CD4-positive, alpha-beta memory T cell (primary cell): ENCODE results near the gene TC2N. TPM values are rescaled to one million over a fixed set of nuclear protein-coding genes. Genes with fewer than 3 reads are reported as not detected.
A peak's percentile ranks its signal among the peaks of the same experiment; 100 is the strongest.

Experiments used
- CTCF ChIA-PET: fragments of 350-600 bp; sonication (Branson Sonifier 250); formaldehyde crosslinking; loops from one replicate; lab custom pipeline; 2021; ENCODE audit warnings: inconsistent platforms; ENCODE audit not compliant: partially characterized antibody; lab: Charles Lee
- POLR2A ChIA-PET: fragments of 350-600 bp; sonication (Branson Sonifier 250); formaldehyde crosslinking; loops from one replicate; lab custom pipeline; 2021; ENCODE audit not compliant: partially characterized antibody; lab: Charles Lee
- DNase-seq, 5 donors: peaks; one replicate each; pipeline versions ENCODE4 v3.0.0 to v3.0.0-alpha.2; 2020 to 2022; ENCODE audit warnings: mixed read lengths in 1 of 5
- H3K27ac ChIP-seq: one replicate; pipeline ENCODE4 v1.7.0; 2013; ENCODE audit warnings: low read depth, low read length
- H3K27me3 ChIP-seq: 2 replicates; pipeline ENCODE4 v1.7.0; 2013; ENCODE audit warnings: mild to moderate bottlenecking, low read length, moderate library complexity; ENCODE audit not compliant: insufficient read depth
- H3K36me3 ChIP-seq: 2 replicates; pipeline ENCODE4 v1.7.0; 2013; ENCODE audit warnings: mild to moderate bottlenecking, low read length, moderate library complexity; ENCODE audit not compliant: insufficient read depth
- H3K4me1 ChIP-seq: 2 replicates; pipeline ENCODE4 v1.7.0; 2013; ENCODE audit warnings: mild to moderate bottlenecking, low read length, moderate library complexity; ENCODE audit not compliant: insufficient read depth
- H3K4me3 ChIP-seq, 2 donors: one replicate each; pipeline ENCODE4 v1.7.0; 2013; ENCODE audit warnings: low read length in 2 of 2, mild to moderate bottlenecking in 1 of 2
- H3K9me3 ChIP-seq, 2 donors: one replicate each; pipeline ENCODE4 v1.7.0; 2013; ENCODE audit warnings: low read length in 2 of 2, control low read depth in 1 of 2; ENCODE audit not compliant: control insufficient read depth in 1 of 2
- H3K27ac Mint-ChIP-seq, 7 donors: one replicate each; pipeline ENCODE4 v1.8.0; 2020 to 2021; ENCODE audit warnings: mixed read lengths in 7 of 7, mild to moderate bottlenecking in 6 of 7, inconsistent platforms in 3 of 7, moderate library complexity in 3 of 7
- H3K27me3 Mint-ChIP-seq, 2 donors: one replicate each; pipeline ENCODE4 v1.8.0; 2020 to 2021; ENCODE audit warnings: mixed read lengths in 2 of 2
- H3K36me3 Mint-ChIP-seq, 2 donors: one replicate each; pipeline ENCODE4 v1.8.0; 2020 to 2021; ENCODE audit warnings: mixed read lengths in 2 of 2, inconsistent platforms in 1 of 2, mild to moderate bottlenecking in 1 of 2
- H3K4me1 Mint-ChIP-seq, 4 donors: one replicate each; pipeline ENCODE4 v1.8.0; 2020 to 2021; ENCODE audit warnings: mixed read lengths in 4 of 4, mild to moderate bottlenecking in 1 of 4
- H3K4me3 Mint-ChIP-seq, 8 donors: one replicate each; pipeline ENCODE4 v1.8.0; 2020 to 2021; ENCODE audit warnings: mixed read lengths in 8 of 8, mild to moderate bottlenecking in 7 of 8, moderate library complexity in 6 of 8, inconsistent platforms in 3 of 8
- H3K9me3 Mint-ChIP-seq, 8 donors: one replicate each; pipeline ENCODE4 v1.8.0; 2020 to 2021; ENCODE audit warnings: mixed read lengths in 8 of 8, mild to moderate bottlenecking in 5 of 8, inconsistent platforms in 3 of 8, moderate library complexity in 1 of 8
- intact Hi-C: fragments of 100-400 bp; cut with micrococcal nuclease; formaldehyde crosslinking; loops from one replicate; pipeline ENCODE4 v1.15.1; 2023
- polyA plus RNA-seq, 2 donors: library from polyadenylated mRNA; unstranded; fragments of 300-500 nt; fragmentation: Illumina TruSeq; gene quantifications; one replicate each; pipeline ENCODE4 v1.2.3, GENCODE V29; 2021
- total RNA-seq, 2 experiments: library from RNA; stranded (reverse); gene quantifications; one replicate each; pipeline ENCODE4 v1.2.3, GENCODE V29; 2021

Gene TC2N
- total and polyA plus RNA-seq, 4 experiments from 2014 or later = 234 to 325 (median 291) TPM

GRCh38 chr14:91753501-91754128 is 113.7 kb downstream of the TC2N start:
- POLR2A ChIA-PET = no interaction called here
- Mint-ChIP-seq H3K4me3 (no peak overlapping the region), H3K4me1 (peaks cover 0 to 1% (median 0%) of the 10 kb centered on the region in 4 donors), H3K36me3 (peaks cover 3% of the 10 kb centered on the region in 2 donors), H3K9me3 (peaks cover 0 to 5% (median 0%) of the 10 kb centered on the region in 8 donors), H3K27me3 (no peaks in the 10 kb centered on the region), H3K27ac (no peak overlapping the region)
- Histone ChIP-seq H3K27ac (no peak overlapping the region), H3K27me3 (no peaks in the 10 kb centered on the region), H3K36me3 (no peaks in the 10 kb centered on the region), H3K9me3 (no peaks in the 10 kb centered on the region), H3K4me1 (no peaks in the 10 kb centered on the region), H3K4me3 (no peak overlapping the region)
- CTCF ChIA-PET = no interaction called here
- intact Hi-C loops = no loop called here
- DNase-seq = no peak

DNA sequence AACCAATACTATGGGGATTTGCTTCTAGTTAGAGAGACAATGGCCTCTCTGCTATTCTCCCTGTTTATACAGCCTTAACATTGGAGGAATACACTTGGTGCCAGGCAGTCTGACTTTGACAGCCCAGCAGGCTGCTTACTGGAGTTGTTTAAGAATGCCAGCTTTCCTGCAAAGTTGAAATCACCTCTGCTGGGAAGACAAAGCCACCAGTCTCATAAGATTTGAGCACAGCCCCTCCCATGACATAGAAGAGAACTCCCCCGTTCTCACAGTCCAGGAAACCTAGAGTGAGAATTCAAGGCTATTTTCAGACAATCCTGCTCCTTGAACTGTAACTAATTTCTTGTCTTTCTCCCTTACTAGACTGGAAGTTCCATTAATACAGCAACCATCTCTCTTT is 114.4 kb downstream of the TC2N start:
- ChIA-PET CTCF (no interaction called here), POLR2A (no interaction called here)
- no peaks in the 10 kb centered on the region for H3K36me3 ChIP-seq
- H3K4me1 Mint-ChIP-seq = peaks cover 0 to 1% (median 0%) of the 10 kb centered on the region in 4 donors
- DNase-seq = no peak
- no peak overlapping the region for H3K27ac Mint-ChIP-seq
- H3K36me3 Mint-ChIP-seq = no peaks in the 10 kb centered on the region
- H3K4me3 Mint-ChIP-seq = no peak overlapping the region
- intact Hi-C loops = no loop called here
- no peak overlapping the region for H3K27ac ChIP-seq
- no peaks in the 10 kb centered on the region for H3K27me3 ChIP-seq
- no peaks in the 10 kb centered on the region for H3K9me3 ChIP-seq
- H3K9me3 Mint-ChIP-seq = peaks cover 0 to 5% (median 0%) of the 10 kb centered on the region in 8 donors
- no peaks in the 10 kb centered on the region for H3K4me1 ChIP-seq
- H3K27me3 Mint-ChIP-seq = no peaks in the 10 kb centered on the region
- H3K4me3 ChIP-seq = no peak overlapping the region

- no peak overlapping the region for H3K4me3 Mint-ChIP-seq
- Histone ChIP-seq H3K4me3 (no peak overlapping the region), H3K36me3 (no peaks in the 10 kb centered on the region), H3K9me3 (no peaks in the 10 kb centered on the region), H3K27me3 (no peaks in the 10 kb centered on the region), H3K27ac (no peak overlapping the region), H3K4me1 (no peaks in the 10 kb centered on the region)
- POLR2A ChIA-PET = no interaction called here
- H3K9me3 Mint-ChIP-seq = peaks cover 0 to 5% (median 0%) of the 10 kb centered on the region in 8 donors
- no peak for DNase-seq
- CTCF ChIA-PET = no interaction called here
- H3K4me1 Mint-ChIP-seq = peaks cover 0 to 1% (median 0%) of the 10 kb centered on the region in 4 donors
- H3K27ac Mint-ChIP-seq = no peak overlapping the region
- no peaks in the 10 kb centered on the region for H3K36me3 Mint-ChIP-seq
- no peaks in the 10 kb centered on the region for H3K27me3 Mint-ChIP-seq
- intact Hi-C loops = no loop called here
Observed at GRCh38 chr14:91751719-91752118, 115.6 kb downstream of the TC2N start.

DNA sequence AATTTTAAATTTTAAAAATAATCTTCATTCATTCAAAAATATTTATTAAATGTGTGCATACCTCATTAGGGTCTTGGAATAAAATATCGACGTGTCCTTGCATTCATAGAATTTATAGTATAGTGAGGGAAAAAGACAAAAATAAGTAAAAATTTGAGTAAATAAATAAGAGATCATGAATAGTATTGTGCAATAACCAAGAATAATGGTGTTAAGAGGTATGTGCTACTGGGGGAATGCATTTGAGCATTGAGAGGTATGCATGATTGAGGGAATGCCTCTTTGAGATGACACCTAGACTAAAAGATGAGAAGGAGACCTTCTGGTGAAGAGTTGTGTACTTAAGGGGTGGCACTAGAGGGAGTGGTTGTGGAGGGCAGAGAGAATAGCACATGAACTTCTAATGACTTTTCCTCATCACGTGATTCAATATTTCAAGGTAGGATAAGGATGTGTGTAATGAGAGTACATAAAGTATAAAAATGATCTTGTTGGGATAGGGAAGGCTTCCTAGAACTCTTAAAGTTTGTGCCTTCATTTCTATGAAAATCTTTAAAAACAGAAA is 116.6 kb downstream of the TC2N start:
- Mint-ChIP-seq H3K27me3 (no peaks in the 10 kb centered on the region), H3K4me3 (no peak overlapping the region), H3K27ac (no peak overlapping the region), H3K36me3 (no peaks in the 10 kb centered on the region), H3K4me1 (peaks cover 0 to 1% (median 0%) of the 10 kb centered on the region in 4 donors), H3K9me3 (peaks cover 0 to 5% (median 0%) of the 10 kb centered on the region in 8 donors)
- Histone ChIP-seq H3K4me1 (no peaks in the 10 kb centered on the region), H3K36me3 (no peaks in the 10 kb centered on the region), H3K27ac (no peak overlapping the region), H3K27me3 (no peaks in the 10 kb centered on the region), H3K4me3 (no peak overlapping the region), H3K9me3 (no peaks in the 10 kb centered on the region)
- ChIA-PET POLR2A (no interaction called here), CTCF (interaction anchor here (0.5 kb wide), 1 partner anchor 228 kb away, joined by 4 read pairs; no protein-coding TSS in a partner anchor)
- intact Hi-C loops = no loop called here
- no peak for DNase-seq

- Mint-ChIP-seq H3K36me3 (no peaks in the 10 kb centered on the region), H3K9me3 (peaks cover 0 to 5% (median 0%) of the 10 kb centered on the region in 8 donors), H3K4me3 (no peak overlapping the region), H3K4me1 (peaks cover 0 to 5% (median 0%) of the 10 kb centered on the region in 4 donors), H3K27me3 (no peaks in the 10 kb centered on the region), H3K27ac (no peak overlapping the region)
- H3K27me3 ChIP-seq = no peaks in the 10 kb centered on the region
- H3K27ac ChIP-seq = no peak overlapping the region
- H3K4me3 ChIP-seq = no peak overlapping the region
- H3K9me3 ChIP-seq = no peaks in the 10 kb centered on the region
- ChIA-PET POLR2A (no interaction called here), CTCF (no interaction called here)
- intact Hi-C loops = no loop called here
- H3K36me3 ChIP-seq = no peaks in the 10 kb centered on the region
- H3K4me1 ChIP-seq = no peaks in the 10 kb centered on the region
- no peak for DNase-seq
Observed at GRCh38 chr14:91749868-91750267, 117.5 kb downstream of the TC2N start.

GRCh38 chr14:91748049-91748448 is 119.3 kb downstream of the TC2N start:
- no peak overlapping the region for H3K27ac ChIP-seq
- H3K4me3 Mint-ChIP-seq = no peak overlapping the region
- no peaks in the 10 kb centered on the region for H3K36me3 Mint-ChIP-seq
- H3K36me3 ChIP-seq = no peaks in the 10 kb centered on the region
- H3K27me3 Mint-ChIP-seq = no peaks in the 10 kb centered on the region
- H3K27ac Mint-ChIP-seq = no peak overlapping the region
- H3K4me1 ChIP-seq = no peaks in the 10 kb centered on the region
- intact Hi-C loops = no loop called here
- H3K4me3 ChIP-seq = no peak overlapping the region
- H3K4me1 Mint-ChIP-seq = peaks cover 0 to 3% (median 0%) of the 10 kb centered on the region in 4 donors
- no peaks in the 10 kb centered on the region for H3K9me3 ChIP-seq
- DNase-seq = no peak
- POLR2A ChIA-PET = no interaction called here
- CTCF ChIA-PET = no interaction called here
- peaks cover 0 to 2% (median 0%) of the 10 kb centered on the region in 8 donors for H3K9me3 Mint-ChIP-seq
- H3K27me3 ChIP-seq = no peaks in the 10 kb centered on the region

GRCh38 chr14:91745344-91745743 is 122.0 kb downstream of the TC2N start:
- no peaks in the 10 kb centered on the region for H3K36me3 ChIP-seq
- Mint-ChIP-seq H3K4me1 (peaks cover 0 to 3% (median 0%) of the 10 kb centered on the region in 4 donors), H3K27me3 (no peaks in the 10 kb centered on the region), H3K4me3 (no peak overlapping the region), H3K36me3 (no peaks in the 10 kb centered on the region), H3K27ac (peak overlapping the region in 1 of 7 donors; percentile 16), H3K9me3 (no peaks in the 10 kb centered on the region)
- no peaks in the 10 kb centered on the region for H3K4me1 ChIP-seq
- no peak overlapping the region for H3K4me3 ChIP-seq
- intact Hi-C loops = no loop called here
- ChIA-PET POLR2A (no interaction called here), CTCF (no interaction called here)
- no peaks in the 10 kb centered on the region for H3K27me3 ChIP-seq
- DNase-seq = no peak
- H3K9me3 ChIP-seq = no peaks in the 10 kb centered on the region
- H3K27ac ChIP-seq = no peak overlapping the region
